Islet of Langerhans (tissue), 1 donor: ENCODE measurements around the gene FOXP4.

Experiments
- FAIRE-seq: peaks from one replicate; lab custom pipeline; 2011; peaks lifted over from hg19 to GRCh38; lab: Jason Lieb, UNC

The FOXP4 gene

GRCh38 chr6:41547799-41548097 lies 1.6 kb downstream of the FOXP4 start:
- FAIRE-seq, result no peak

- no peak for FAIRE-seq
Observed at GRCh38 chr6:41548098-41548840, 2.1 kb downstream of the FOXP4 start.

- FAIRE-seq, result no peak
Observed at GRCh38 chr6:41548841-41549642, 2.9 kb downstream of the FOXP4 start.

- no peak for FAIRE-seq
Observed at GRCh38 chr6:41549673-41550072, 3.5 kb downstream of the FOXP4 start.

GRCh38 chr6:41551086-41551700 lies 5.0 kb downstream of the FOXP4 start:
- FAIRE-seq, result no peak

GRCh38 chr6:41551857-41552256 lies 5.7 kb downstream of the FOXP4 start:
- FAIRE-seq, result no peak

- FAIRE-seq, result no peak
Observed at GRCh38 chr6:41552723-41553122, 6.5 kb downstream of the FOXP4 start.

- no peak for FAIRE-seq
Observed at GRCh38 chr6:41553405-41553999, 7.3 kb downstream of the FOXP4 start.

GRCh38 chr6:41555326-41556300 lies 9.4 kb downstream of the FOXP4 start:
- FAIRE-seq, result no peak

- no peak for FAIRE-seq
Observed at GRCh38 chr6:41557335-41557734, 11.2 kb downstream of the FOXP4 start.

GRCh38 chr6:41558033-41558807 lies 12.0 kb downstream of the FOXP4 start:
- no peak for FAIRE-seq

GRCh38 chr6:41559655-41560427 lies 13.7 kb downstream of the FOXP4 start:
- FAIRE-seq, result no peak

GRCh38 chr6:41560431-41561192 lies 14.4 kb downstream of the FOXP4 start:
- no peak for FAIRE-seq

GRCh38 chr6:41561416-41561815 lies 15.2 kb downstream of the FOXP4 start:
- FAIRE-seq, result no peak

- FAIRE-seq, result no peak
Observed at GRCh38 chr6:41561931-41562911, 16.0 kb downstream of the FOXP4 start.

- no peak for FAIRE-seq
Observed at GRCh38 chr6:41563060-41563776, 17.0 kb downstream of the FOXP4 start.

- no peak for FAIRE-seq
Observed at GRCh38 chr6:41564448-41565142, 18.4 kb downstream of the FOXP4 start.
